ENCODE data around the gene EIF4B. TPM values are rescaled to one million over a fixed set of nuclear protein-coding genes. Genes with fewer than 3 reads are reported as not detected.

EIF4B gene
- total and polyA plus RNA-seq, 4 donors = 147 to 439 (median 306) TPM

DNA sequence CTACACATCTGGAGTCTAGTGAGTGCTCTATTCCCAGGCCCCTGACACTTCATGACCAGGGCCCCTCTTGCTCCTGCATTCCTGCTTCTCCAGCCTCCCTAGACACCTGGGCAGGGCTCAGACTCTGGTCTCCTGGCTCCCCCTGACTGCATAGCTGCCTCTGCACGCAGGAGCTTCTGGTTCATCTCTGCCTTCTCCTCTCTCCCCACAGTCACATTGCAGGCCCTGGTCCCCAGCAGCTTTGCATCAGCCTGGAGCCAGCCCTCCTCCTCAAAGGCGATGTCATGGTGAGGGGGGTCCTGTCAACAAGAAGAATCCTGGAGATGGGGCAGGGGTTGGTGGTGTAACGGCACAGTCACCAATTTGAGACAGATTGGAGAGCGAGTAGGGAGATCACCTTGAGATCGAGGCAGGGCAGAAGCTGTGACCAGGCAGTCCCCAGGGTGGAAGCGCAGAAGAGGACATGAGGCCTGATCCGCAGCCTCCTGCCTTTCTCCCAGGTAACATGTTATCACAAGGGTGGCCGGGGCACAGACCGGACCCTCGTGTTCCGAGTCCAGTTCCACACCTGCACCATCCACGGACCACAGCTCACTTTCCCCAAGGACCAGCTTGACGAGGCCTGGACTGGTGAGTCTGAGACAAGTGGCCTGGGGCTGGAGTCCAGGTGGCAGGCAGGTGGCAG lies 51.7 kb downstream of the EIF4B start:
- no peak overlapping the region for H3K4me3 ChIP-seq (ENCODE audit: low read length in 2 of 2)
- peaks cover 0 to 1% of the 10 kb centered on the region in 2 donors for H3K36me3 ChIP-seq (ENCODE audit: control insufficient read depth in 1 of 2, insufficient read depth in 2 of 2, low read length in 1 of 2)
- no peaks in the 10 kb centered on the region for H3K9me3 ChIP-seq (ENCODE audit: control insufficient read depth, low read length)
- H3K27me3 ChIP-seq (ENCODE audit: control insufficient read depth in 1 of 2, insufficient read depth in 2 of 2, low read length in 1 of 2) = no peaks in the 10 kb centered on the region
- H3K4me1 ChIP-seq (ENCODE audit: control insufficient read depth in 1 of 2, insufficient read depth in 2 of 2, low read length in 2 of 2) = no peaks in the 10 kb centered on the region
- 81 to 83% methylated on average over 13 of the region's 13 CpGs for WGBS, 2 donors
- intact Hi-C loops (cut with DNase I) = no loop called here
- H3K27ac ChIP-seq (ENCODE audit: low read depth in 1 of 2, low read length in 2 of 2) = no peak overlapping the region
- DNase-seq = peak in 1 of 2 donors; percentile 70
- ATAC-seq (ENCODE audit: low FRiP score) = no peak

- Histone ChIP-seq H3K27ac (ENCODE audit: low read depth in 1 of 2, low read length in 2 of 2) (no peak overlapping the region), H3K9me3 (ENCODE audit: control insufficient read depth, low read length) (no peaks in the 10 kb centered on the region), H3K4me3 (ENCODE audit: low read length in 2 of 2) (no peak overlapping the region), H3K4me1 (ENCODE audit: control insufficient read depth in 1 of 2, insufficient read depth in 2 of 2, low read length in 2 of 2) (no peaks in the 10 kb centered on the region), H3K36me3 (ENCODE audit: control insufficient read depth in 1 of 2, insufficient read depth in 2 of 2, low read length in 1 of 2) (peaks cover 0 to 1% of the 10 kb centered on the region in 2 donors), H3K27me3 (ENCODE audit: control insufficient read depth in 1 of 2, insufficient read depth in 2 of 2, low read length in 1 of 2) (no peaks in the 10 kb centered on the region)
- ATAC-seq (ENCODE audit: low FRiP score) = no peak
- DNase-seq = peak in 1 of 2 donors; percentile 74
- WGBS, 2 donors = 74 to 78% methylated on average over 35 of the region's 35 CpGs
- intact Hi-C loops (cut with DNase I) = no loop called here
These were observed 52.6 kb downstream of the EIF4B start for GRCh38 chr12:53058674-53059433.

DNA sequence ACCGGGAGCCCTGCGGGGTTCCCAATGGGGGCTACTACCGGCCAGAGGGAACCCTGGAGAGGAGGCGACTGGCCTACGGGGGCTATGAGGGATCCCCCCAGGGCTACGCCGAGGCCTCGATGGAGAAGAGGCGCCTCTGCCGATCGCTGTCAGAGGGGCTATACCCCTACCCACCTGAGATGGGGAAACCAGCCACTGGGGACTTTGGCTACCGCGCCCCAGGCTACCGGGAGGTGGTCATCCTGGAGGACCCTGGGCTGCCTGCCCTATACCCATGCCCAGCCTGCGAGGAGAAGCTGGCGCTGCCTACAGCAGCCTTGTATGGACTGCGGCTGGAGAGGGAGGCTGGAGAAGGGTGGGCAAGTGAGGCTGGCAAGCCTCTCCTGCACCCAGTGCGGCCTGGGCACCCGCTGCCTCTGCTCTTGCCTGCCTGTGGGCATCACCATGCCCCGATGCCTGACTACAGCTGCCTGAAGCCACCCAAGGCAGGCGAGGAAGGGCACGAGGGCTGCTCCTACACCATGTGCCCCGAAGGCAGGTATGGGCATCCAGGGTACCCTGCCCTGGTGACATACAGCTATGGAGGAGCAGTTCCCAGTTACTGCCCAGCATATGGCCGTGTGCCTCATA lies 53.3 kb downstream of the EIF4B start:
- peaks cover 0 to 1% of the 10 kb centered on the region in 2 donors for H3K36me3 ChIP-seq (ENCODE audit: control insufficient read depth in 1 of 2, insufficient read depth in 2 of 2, low read length in 1 of 2)
- ATAC-seq (ENCODE audit: low FRiP score) = no peak
- H3K27me3 ChIP-seq (ENCODE audit: control insufficient read depth in 1 of 2, insufficient read depth in 2 of 2, low read length in 1 of 2) = no peaks in the 10 kb centered on the region
- H3K27ac ChIP-seq (ENCODE audit: low read depth in 1 of 2, low read length in 2 of 2) = no peak overlapping the region
- H3K4me1 ChIP-seq (ENCODE audit: control insufficient read depth in 1 of 2, insufficient read depth in 2 of 2, low read length in 2 of 2) = no peaks in the 10 kb centered on the region
- peak in 1 of 2 donors; percentile 74 for DNase-seq
- H3K4me3 ChIP-seq (ENCODE audit: low read length in 2 of 2) = no peak overlapping the region
- intact Hi-C loops (cut with DNase I) = loop anchor here (10.0 kb wide), 2 partner anchors 95 to 235 kb away; partner anchors contain the start of genes MYG1 (in 1 of the 2) and PFDN5 (in 1 of the 2)
- 81 to 83% methylated on average over 24 of the region's 24 CpGs for WGBS, 2 donors
- H3K9me3 ChIP-seq (ENCODE audit: control insufficient read depth, low read length) = no peaks in the 10 kb centered on the region

DNA sequence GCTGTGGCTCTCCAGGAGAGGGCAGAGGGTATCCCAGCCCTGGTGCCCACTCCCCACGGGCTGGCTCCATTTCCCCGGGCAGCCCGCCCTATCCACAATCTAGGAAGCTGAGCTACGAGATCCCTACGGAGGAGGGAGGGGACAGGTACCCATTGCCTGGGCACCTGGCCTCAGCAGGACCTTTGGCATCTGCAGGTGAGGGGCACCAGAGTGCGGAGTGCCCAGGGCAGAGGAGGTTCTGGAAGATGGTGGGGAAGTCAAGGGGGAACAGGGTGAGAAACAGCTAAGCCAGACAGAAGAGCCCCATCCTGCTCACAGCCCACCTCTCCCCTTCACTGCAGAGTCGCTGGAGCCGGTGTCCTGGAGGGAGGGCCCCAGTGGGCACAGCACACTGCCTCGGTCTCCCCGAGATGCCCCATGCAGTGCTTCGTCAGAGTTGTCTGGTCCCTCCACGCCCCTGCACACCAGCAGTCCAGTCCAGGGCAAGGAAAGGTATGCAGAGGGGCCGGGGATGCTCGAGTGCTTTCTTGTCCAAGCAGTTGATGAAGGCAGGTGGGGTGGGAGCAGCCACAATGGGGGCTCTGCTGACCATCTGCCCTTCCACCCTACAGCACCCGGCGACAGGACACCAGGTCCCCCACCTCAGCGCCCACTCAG lies 53.9 kb downstream of the EIF4B start:
- H3K4me1 ChIP-seq (ENCODE audit: control insufficient read depth in 1 of 2, insufficient read depth in 2 of 2, low read length in 2 of 2) = no peaks in the 10 kb centered on the region
- 73 to 76% methylated on average over 17 of the region's 17 CpGs for WGBS, 2 donors
- intact Hi-C loops (cut with DNase I) = loop anchor here (10.0 kb wide), 2 partner anchors 95 to 235 kb away; partner anchors contain the start of genes MYG1 (in 1 of the 2) and PFDN5 (in 1 of the 2)
- DNase-seq = peak in 1 of 2 donors; percentile 75
- ATAC-seq (ENCODE audit: low FRiP score) = no peak
- no peak overlapping the region for H3K4me3 ChIP-seq (ENCODE audit: low read length in 2 of 2)
- H3K36me3 ChIP-seq (ENCODE audit: control insufficient read depth in 1 of 2, insufficient read depth in 2 of 2, low read length in 1 of 2) = peaks cover 0 to 1% of the 10 kb centered on the region in 2 donors
- H3K27ac ChIP-seq (ENCODE audit: low read depth in 1 of 2, low read length in 2 of 2) = no peak overlapping the region
- H3K9me3 ChIP-seq (ENCODE audit: control insufficient read depth, low read length) = no peaks in the 10 kb centered on the region
- H3K27me3 ChIP-seq (ENCODE audit: control insufficient read depth in 1 of 2, insufficient read depth in 2 of 2, low read length in 1 of 2) = no peaks in the 10 kb centered on the region

- peaks cover 0 to 1% of the 10 kb centered on the region in 2 donors for H3K36me3 ChIP-seq (ENCODE audit: control insufficient read depth in 1 of 2, insufficient read depth in 2 of 2, low read length in 1 of 2)
- DNase-seq = peak in 1 of 2 donors; percentile 79
- no peaks in the 10 kb centered on the region for H3K4me1 ChIP-seq (ENCODE audit: control insufficient read depth in 1 of 2, insufficient read depth in 2 of 2, low read length in 2 of 2)
- 52 to 54% methylated on average over 18 of the region's 18 CpGs for WGBS, 2 donors
- H3K27me3 ChIP-seq (ENCODE audit: control insufficient read depth in 1 of 2, insufficient read depth in 2 of 2, low read length in 1 of 2) = no peaks in the 10 kb centered on the region
- ATAC-seq (ENCODE audit: low FRiP score) = no peak
- no peak overlapping the region for H3K4me3 ChIP-seq (ENCODE audit: low read length in 2 of 2)
- H3K27ac ChIP-seq (ENCODE audit: low read depth in 1 of 2, low read length in 2 of 2) = peak overlapping the region in 1 of 2 donors; percentile 18
- intact Hi-C loops (cut with DNase I) = loop anchor here (10.0 kb wide), 2 partner anchors 94 to 234 kb away; partner anchors contain the start of genes MYG1 (in 1 of the 2) and PFDN5 (in 1 of the 2)
- H3K9me3 ChIP-seq (ENCODE audit: control insufficient read depth, low read length) = no peaks in the 10 kb centered on the region
These were observed 54.5 kb downstream of the EIF4B start for GRCh38 chr12:53060721-53061276.

- H3K27me3 ChIP-seq (ENCODE audit: control insufficient read depth in 1 of 2, insufficient read depth in 2 of 2, low read length in 1 of 2) = no peaks in the 10 kb centered on the region
- H3K27ac ChIP-seq (ENCODE audit: low read depth in 1 of 2, low read length in 2 of 2) = peak overlapping the region in 1 of 2 donors; percentile 18
- 87 to 88% methylated on average over 5 of the region's 5 CpGs for WGBS, 2 donors
- peak in 1 of 2 donors; percentile 66 for DNase-seq
- intact Hi-C loops (cut with DNase I) = loop anchor here (10.0 kb wide), 2 partner anchors 93 to 233 kb away; partner anchors contain the start of genes MYG1 (in 1 of the 2) and PFDN5 (in 1 of the 2)
- peaks cover 0 to 1% of the 10 kb centered on the region in 2 donors for H3K36me3 ChIP-seq (ENCODE audit: control insufficient read depth in 1 of 2, insufficient read depth in 2 of 2, low read length in 1 of 2)
- H3K9me3 ChIP-seq (ENCODE audit: control insufficient read depth, low read length) = no peaks in the 10 kb centered on the region
- ATAC-seq (ENCODE audit: low FRiP score) = no peak
- no peak overlapping the region for H3K4me3 ChIP-seq (ENCODE audit: low read length in 2 of 2)
- H3K4me1 ChIP-seq (ENCODE audit: control insufficient read depth in 1 of 2, insufficient read depth in 2 of 2, low read length in 2 of 2) = no peaks in the 10 kb centered on the region
These were observed 55.3 kb downstream of the EIF4B start for GRCh38 chr12:53061404-53062010.

DNA sequence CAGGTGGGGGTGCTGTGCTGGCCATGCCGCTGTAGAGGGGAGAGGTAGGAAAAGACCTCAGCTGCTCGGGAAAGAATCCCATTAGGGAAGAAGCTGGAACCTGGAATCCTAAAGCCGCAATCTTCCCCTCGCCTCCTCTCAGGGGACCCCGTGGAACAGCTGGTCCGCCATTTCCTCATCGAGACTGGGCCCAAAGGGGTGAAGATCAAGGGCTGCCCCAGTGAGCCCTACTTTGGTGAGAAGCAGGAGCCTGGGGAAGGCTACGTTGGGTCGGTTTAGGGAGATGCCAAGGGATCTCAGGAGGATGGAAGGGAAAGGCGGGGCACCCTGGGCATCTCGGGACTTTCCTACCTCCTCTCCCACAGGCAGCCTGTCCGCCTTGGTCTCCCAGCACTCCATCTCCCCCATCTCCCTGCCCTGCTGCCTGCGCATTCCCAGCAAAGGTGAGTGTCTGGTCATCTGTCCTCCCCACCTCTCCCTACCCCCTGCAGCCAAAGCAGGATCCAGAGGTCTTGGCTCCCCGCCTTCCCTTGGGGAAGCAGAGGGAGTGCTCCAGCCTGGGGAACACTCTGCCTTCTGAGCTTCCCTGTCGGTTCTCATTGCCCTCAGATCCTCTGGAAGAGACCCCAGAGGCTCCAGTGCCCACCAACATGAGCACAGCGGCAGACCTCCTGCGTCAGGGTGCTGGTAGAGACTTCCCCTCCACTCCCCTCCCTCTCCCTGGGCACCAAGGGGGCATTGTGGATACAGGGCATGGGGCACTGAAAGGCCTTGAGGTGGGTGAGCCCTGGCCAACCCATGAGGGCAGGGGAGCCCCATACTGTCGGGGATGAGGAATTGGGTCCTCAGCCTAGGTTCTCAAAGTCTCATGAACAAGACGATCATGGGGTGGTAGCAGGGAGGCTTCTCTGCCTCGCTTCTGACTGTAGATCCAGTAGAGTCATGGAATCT lies 56.0 kb downstream of the EIF4B start:
- ATAC-seq (ENCODE audit: low FRiP score) = no peak
- Histone ChIP-seq H3K27ac (ENCODE audit: low read depth in 1 of 2, low read length in 2 of 2) (peak overlapping the region in 1 of 2 donors; percentile 13), H3K27me3 (ENCODE audit: control insufficient read depth in 1 of 2, insufficient read depth in 2 of 2, low read length in 1 of 2) (no peaks in the 10 kb centered on the region), H3K9me3 (ENCODE audit: control insufficient read depth, low read length) (no peaks in the 10 kb centered on the region), H3K4me3 (ENCODE audit: low read length in 2 of 2) (no peak overlapping the region), H3K4me1 (ENCODE audit: control insufficient read depth in 1 of 2, insufficient read depth in 2 of 2, low read length in 2 of 2) (no peaks in the 10 kb centered on the region), H3K36me3 (ENCODE audit: control insufficient read depth in 1 of 2, insufficient read depth in 2 of 2, low read length in 1 of 2) (peaks cover 0 to 1% of the 10 kb centered on the region in 2 donors)
- WGBS, 2 donors = 68 to 72% methylated on average over 20 of the region's 20 CpGs
- intact Hi-C loops (cut with DNase I) = loop anchor here (10.0 kb wide), 2 partner anchors 93 to 233 kb away; partner anchors contain the start of genes MYG1 (in 1 of the 2) and PFDN5 (in 1 of the 2)
- DNase-seq = peak in 1 of 2 donors; percentile 71

Measured in aorta (tissue), 5 donors.